ENCODE measurements around the gene BTBD17.

- TF ChIP-seq POLR2A (IDR thresholded peaks at IDR 0.05) = no peak
- TF ChIP-seq CTCF (IDR thresholded peaks at IDR 0.05) = no peak
Observed at GRCh38 chr17:74402048-74402447, 40.4 kb upstream of the BTBD17 start.

Data from thyroid gland (tissue), 4 donors.